ENCODE data around the gene CNTN1. TPM values are rescaled to one million over a fixed set of nuclear protein-coding genes. Genes with fewer than 3 reads are reported as not detected.

Gene CNTN1
- polyA plus RNA-seq, 1 of the 3 experiments (the other 2 are of a cell fraction): 0.13 TPM

GRCh38 chr12:40718878-40719372, 26.7 kb downstream of the CNTN1 start:
- TF ChIP-seq TCF12 (IDR thresholded peaks at IDR 0.05): no peak
- TF ChIP-seq RFX5 (IDR thresholded peaks at IDR 0.05; ENCODE audit: low read length): no peak
- TF ChIP-seq JUND (IDR thresholded peaks at IDR 0.05): no peak
- TF ChIP-seq PBX3 (IDR thresholded peaks at IDR 0.05): no peak
- no peak for TF ChIP-seq TEAD4 (IDR thresholded peaks at IDR 0.05; ENCODE audit: borderline replicate concordance, insufficient read depth)
- TF ChIP-seq NRF1 (IDR thresholded peaks at IDR 0.05; ENCODE audit: low read depth, low read length): no peak
- no peak for TF ChIP-seq CHD2 (IDR thresholded peaks at IDR 0.05; ENCODE audit: low read length, partially characterized antibody)
- no peak for TF ChIP-seq MXI1 (IDR thresholded peaks at IDR 0.05; ENCODE audit: low read depth, low read length)
- TF ChIP-seq RAD21 (IDR thresholded peaks at IDR 0.05; ENCODE audit: low read length): no peak
- TF ChIP-seq RCOR1 (IDR thresholded peaks at IDR 0.05; ENCODE audit: low read length): no peak
- TF ChIP-seq EZH2phosphoT487 (IDR thresholded peaks at IDR 0.05; ENCODE audit: borderline replicate concordance, low read depth): no peak
- TF ChIP-seq YY1 (IDR thresholded peaks at IDR 0.05; ENCODE audit: low read depth): no peak
- no peak for TF ChIP-seq USF2 (IDR thresholded peaks at IDR 0.05; ENCODE audit: borderline replicate concordance, low read depth, low read length)
- no peak for TF ChIP-seq REST (IDR thresholded peaks at IDR 0.05; ENCODE audit: low read depth, low read length)
- TF ChIP-seq FOXM1 (IDR thresholded peaks at IDR 0.05; ENCODE audit: low read depth): no peak
- TF ChIP-seq ZBTB33 (IDR thresholded peaks at IDR 0.05; ENCODE audit: borderline replicate concordance, low read depth): no peak
- TF ChIP-seq SMC3 (IDR thresholded peaks at IDR 0.05; ENCODE audit: low read depth, low read length): no peak
- no peak for TF ChIP-seq IRF3 (IDR thresholded peaks at IDR 0.05; ENCODE audit: low read depth, low read length)
- no peak for TF ChIP-seq SIN3A (IDR thresholded peaks at IDR 0.05; ENCODE audit: borderline replicate concordance, low read depth, low read length)
- H2AFZ ChIP-seq (ENCODE audit: low read depth): no peak overlapping the region
- WGBS (ENCODE audit: low lambda C conversion rate): 38% methylated on average over 2 of the region's 2 CpGs
- no peak for DNase-seq
- peaks cover 0 to 2% of the 10 kb centered on the region in 2 experiments; a peak in 2 of 4 replicates for H3K4me1 ChIP-seq (ENCODE audit: control insufficient read depth in 1 of 2, insufficient read depth in 2 of 2, low read depth in 1 of 2, low read length in 1 of 2)
- POLR2A ChIA-PET: no interaction called here
- no peak overlapping the region for H3K9ac ChIP-seq
- H3K27me3 ChIP-seq (ENCODE audit: insufficient read depth): no peaks in the 10 kb centered on the region
- no peaks in the 10 kb centered on the region for H3K36me3 ChIP-seq (replicated peaks in 1 of 2; ENCODE audit: control insufficient read depth in 1 of 2, insufficient read depth in 2 of 2, low read length in 1 of 2)
- H3K9me2 ChIP-seq: no peaks in the 10 kb centered on the region
- no peaks in the 10 kb centered on the region for H3K9me3 ChIP-seq
- CTCF ChIA-PET: no interaction called here
- no peaks in the 10 kb centered on the region for H3F3A ChIP-seq (replicated peaks; ENCODE audit: insufficient read depth)
- H3K4me2 ChIP-seq: no peak overlapping the region
- H3K79me2 ChIP-seq (ENCODE audit: insufficient read depth): no peaks in the 10 kb centered on the region
- H3K4me3 ChIP-seq (ENCODE audit: low read depth in 2 of 2, low read length in 1 of 2): no peak overlapping the region
- H3K27ac ChIP-seq (ENCODE audit: low read depth in 2 of 2, low read length in 1 of 2): no peak overlapping the region
- H4K20me1 ChIP-seq (ENCODE audit: insufficient read depth): no peaks in the 10 kb centered on the region
